GM20000 (cell line): Measurements from ENCODE around the gene PCDHA1.

ENCODE experiments used
- DNase-seq: peaks from one replicate; pipeline ENCODE4 v3.0.0; 2012; ENCODE audit warnings: low spot score
- CTCF ChIP-seq: IDR thresholded peaks from 2 replicates; pipeline ENCODE4 v1.5.1; 2012; ENCODE audit warnings: mild to moderate bottlenecking, control low read depth; ENCODE audit errors: extremely low read depth, missing control alignments

The PCDHA1 gene

GRCh38 chr5:140962190-140962589 is 176.2 kb downstream of the PCDHA1 start:
- DNase-seq, result no peak
- no peak for TF ChIP-seq CTCF

GRCh38 chr5:140964356-140964755 is 178.4 kb downstream of the PCDHA1 start:
- DNase-seq, result no peak
- TF ChIP-seq CTCF, result no peak

- no peak for DNase-seq
These were observed 180.0 kb downstream of the PCDHA1 start for GRCh38 chr5:140965905-140966292.

GRCh38 chr5:140966293-140967225 is 180.6 kb downstream of the PCDHA1 start, which contains the start of gene PCDHAC2:
TSS of gene PCDHAC2 (plus strand) at chr5:140966476. CDS start at chr5:140966767, 291 bp downstream.
- TF ChIP-seq CTCF, result no peak
- DNase-seq, result no peak

More at GRCh38 chr5:140965905-140966292, 180.0 kb downstream of the PCDHA1 start:
- no peak for TF ChIP-seq CTCF

- no peak for DNase-seq
- no peak for TF ChIP-seq CTCF
These were observed 181.4 kb downstream of the PCDHA1 start for GRCh38 chr5:140967226-140967893.

GRCh38 chr5:140969880-140970279 is 183.9 kb downstream of the PCDHA1 start:
- no peak for TF ChIP-seq CTCF
- DNase-seq, result no peak

GRCh38 chr5:140973550-140973949 is 187.6 kb downstream of the PCDHA1 start:
- no peak for TF ChIP-seq CTCF
- DNase-seq, result no peak
